ENCODE measurements around the gene LIMA1.

GRCh38 chr12:50186681-50187080 is 96.6 kb downstream of the LIMA1 start:
- TF ChIP-seq, protein P1, sequence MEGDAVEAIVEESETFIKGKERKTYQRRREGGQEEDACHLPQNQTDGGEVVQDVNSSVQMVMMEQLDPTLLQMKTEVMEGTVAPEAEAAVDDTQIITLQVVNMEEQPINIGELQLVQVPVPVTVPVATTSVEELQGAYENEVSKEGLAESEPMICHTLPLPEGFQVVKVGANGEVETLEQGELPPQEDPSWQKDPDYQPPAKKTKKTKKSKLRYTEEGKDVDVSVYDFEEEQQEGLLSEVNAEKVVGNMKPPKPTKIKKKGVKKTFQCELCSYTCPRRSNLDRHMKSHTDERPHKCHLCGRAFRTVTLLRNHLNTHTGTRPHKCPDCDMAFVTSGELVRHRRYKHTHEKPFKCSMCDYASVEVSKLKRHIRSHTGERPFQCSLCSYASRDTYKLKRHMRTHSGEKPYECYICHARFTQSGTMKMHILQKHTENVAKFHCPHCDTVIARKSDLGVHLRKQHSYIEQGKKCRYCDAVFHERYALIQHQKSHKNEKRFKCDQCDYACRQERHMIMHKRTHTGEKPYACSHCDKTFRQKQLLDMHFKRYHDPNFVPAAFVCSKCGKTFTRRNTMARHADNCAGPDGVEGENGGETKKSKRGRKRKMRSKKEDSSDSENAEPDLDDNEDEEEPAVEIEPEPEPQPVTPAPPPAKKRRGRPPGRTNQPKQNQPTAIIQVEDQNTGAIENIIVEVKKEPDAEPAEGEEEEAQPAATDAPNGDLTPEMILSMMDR (conservative IDR thresholded peaks at IDR 0.05; ENCODE audit: low read depth, low read length) = no peak
- no peak for TF ChIP-seq RCOR1 (IDR thresholded peaks at IDR 0.05; ENCODE audit: insufficient replicate concordance, low read length)
- no peak for TF ChIP-seq NFE2L2 (IDR thresholded peaks at IDR 0.05; ENCODE audit: low read depth, low read length)
- TF ChIP-seq POLR2A (IDR thresholded peaks at IDR 0.05; ENCODE audit: low read depth, low read length) = no peak

Data from IMR-90 (cell line).